Chondrocyte (in vitro differentiated cells): ENCODE measurements around the gene NXPE2. TPM values are rescaled to one million over a fixed set of nuclear protein-coding genes. Genes with fewer than 3 reads are reported as not detected.

Experiments used
- DNase-seq: peaks from one replicate; pipeline ENCODE4 v3.0.0; 2021; ENCODE audit warnings: mixed read lengths, low spot score
- H3K27ac Mint-ChIP-seq: one replicate; pipeline ENCODE4 v1.8.0; 2021; ENCODE audit warnings: mild to moderate bottlenecking, moderate library complexity, mixed read lengths; ENCODE audit not compliant: unreplicated experiment
- H3K27me3 Mint-ChIP-seq: 2 replicates; pipeline ENCODE4 v1.8.0; 2021; ENCODE audit warnings: low read depth, mixed read lengths
- H3K36me3 Mint-ChIP-seq: 2 replicates; pipeline ENCODE4 v1.8.0; 2021; ENCODE audit warnings: low read depth, mixed read lengths
- H3K4me1 Mint-ChIP-seq: 2 replicates; pipeline ENCODE4 v1.8.0; 2021; ENCODE audit warnings: low read depth, mild to moderate bottlenecking, mixed read lengths
- H3K4me3 Mint-ChIP-seq: one replicate; pipeline ENCODE4 v1.8.0; 2021; ENCODE audit warnings: mild to moderate bottlenecking, moderate library complexity, mixed read lengths; ENCODE audit not compliant: unreplicated experiment
- H3K9me3 Mint-ChIP-seq: 2 replicates; pipeline ENCODE4 v1.8.0; 2021; ENCODE audit warnings: low read depth, mixed read lengths
- total RNA-seq: library from RNA; stranded (reverse); gene quantifications from 3 replicates; pipeline ENCODE4 v1.2.1, GENCODE V29; 2021
- TF ChIP-seq, protein P1 (sequence below): fragments of 200-600 bp; sonication (generic); IDR thresholded peaks from 2 replicates; pipeline ENCODE4 v1.5.0; 2021; ENCODE audit warnings: antibody characterized with exemption, mild to moderate bottlenecking, moderate library complexity

The NXPE2 gene
- total RNA-seq, 1 donor from 2014 or later, result not detected

GRCh38 chr11:114713756-114714155 is 35.4 kb downstream of the NXPE2 start:
- no peak for DNase-seq
- peaks cover 2% of the 10 kb centered on the region for H3K36me3 Mint-ChIP-seq
- peaks cover 12% of the 10 kb centered on the region for H3K27me3 Mint-ChIP-seq
- no peaks in the 10 kb centered on the region for H3K4me1 Mint-ChIP-seq
- TF ChIP-seq, protein P1, sequence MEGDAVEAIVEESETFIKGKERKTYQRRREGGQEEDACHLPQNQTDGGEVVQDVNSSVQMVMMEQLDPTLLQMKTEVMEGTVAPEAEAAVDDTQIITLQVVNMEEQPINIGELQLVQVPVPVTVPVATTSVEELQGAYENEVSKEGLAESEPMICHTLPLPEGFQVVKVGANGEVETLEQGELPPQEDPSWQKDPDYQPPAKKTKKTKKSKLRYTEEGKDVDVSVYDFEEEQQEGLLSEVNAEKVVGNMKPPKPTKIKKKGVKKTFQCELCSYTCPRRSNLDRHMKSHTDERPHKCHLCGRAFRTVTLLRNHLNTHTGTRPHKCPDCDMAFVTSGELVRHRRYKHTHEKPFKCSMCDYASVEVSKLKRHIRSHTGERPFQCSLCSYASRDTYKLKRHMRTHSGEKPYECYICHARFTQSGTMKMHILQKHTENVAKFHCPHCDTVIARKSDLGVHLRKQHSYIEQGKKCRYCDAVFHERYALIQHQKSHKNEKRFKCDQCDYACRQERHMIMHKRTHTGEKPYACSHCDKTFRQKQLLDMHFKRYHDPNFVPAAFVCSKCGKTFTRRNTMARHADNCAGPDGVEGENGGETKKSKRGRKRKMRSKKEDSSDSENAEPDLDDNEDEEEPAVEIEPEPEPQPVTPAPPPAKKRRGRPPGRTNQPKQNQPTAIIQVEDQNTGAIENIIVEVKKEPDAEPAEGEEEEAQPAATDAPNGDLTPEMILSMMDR, result no peak
- peaks cover 24% of the 10 kb centered on the region for H3K9me3 Mint-ChIP-seq
- no peak overlapping the region for H3K27ac Mint-ChIP-seq
- no peak overlapping the region for H3K4me3 Mint-ChIP-seq

GRCh38 chr11:114719562-114719961 is 41.2 kb downstream of the NXPE2 start:
- H3K36me3 Mint-ChIP-seq, result no peaks in the 10 kb centered on the region
- no peak overlapping the region for H3K27ac Mint-ChIP-seq
- TF ChIP-seq, protein P1, result no peak
- no peak overlapping the region for H3K4me3 Mint-ChIP-seq
- H3K27me3 Mint-ChIP-seq, result peaks cover 35% of the 10 kb centered on the region
- no peaks in the 10 kb centered on the region for H3K9me3 Mint-ChIP-seq
- DNase-seq, result no peak
- H3K4me1 Mint-ChIP-seq, result no peaks in the 10 kb centered on the region

DNA sequence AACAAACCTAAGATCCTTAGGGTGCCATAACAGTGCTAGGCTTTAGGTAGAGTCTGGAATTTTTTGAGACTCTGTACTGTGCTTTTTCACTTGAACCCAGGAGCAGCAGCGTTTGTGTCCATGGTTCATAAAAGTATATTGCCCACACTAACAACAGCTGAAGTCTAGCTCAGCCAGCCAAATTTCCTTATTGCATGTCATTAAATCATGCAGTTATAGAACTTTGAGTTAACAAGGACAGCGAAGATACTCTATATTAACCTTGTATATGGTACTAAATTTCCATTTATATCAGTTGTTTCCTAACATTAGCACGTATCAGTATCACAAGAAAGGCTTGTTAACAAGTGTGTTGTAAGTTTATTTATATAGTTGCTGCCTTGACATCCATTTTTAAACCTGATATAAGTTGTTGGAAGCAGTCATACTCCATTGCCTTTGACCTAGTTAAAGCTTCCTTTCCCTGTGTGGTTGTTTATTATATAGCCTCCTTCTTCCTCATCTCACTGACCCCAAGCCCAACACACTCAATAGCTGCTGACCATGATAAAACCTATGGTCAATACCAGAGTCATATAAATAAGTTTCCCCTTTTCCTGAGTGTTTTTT is 46.7 kb downstream of the NXPE2 start:
- DNase-seq, result no peak
- H3K4me3 Mint-ChIP-seq, result no peak overlapping the region
- H3K36me3 Mint-ChIP-seq, result no peaks in the 10 kb centered on the region
- peaks cover 33% of the 10 kb centered on the region for H3K27me3 Mint-ChIP-seq
- TF ChIP-seq, protein P1, result no peak
- H3K9me3 Mint-ChIP-seq, result peaks cover 8% of the 10 kb centered on the region
- H3K4me1 Mint-ChIP-seq, result no peaks in the 10 kb centered on the region
- no peak overlapping the region for H3K27ac Mint-ChIP-seq

DNA sequence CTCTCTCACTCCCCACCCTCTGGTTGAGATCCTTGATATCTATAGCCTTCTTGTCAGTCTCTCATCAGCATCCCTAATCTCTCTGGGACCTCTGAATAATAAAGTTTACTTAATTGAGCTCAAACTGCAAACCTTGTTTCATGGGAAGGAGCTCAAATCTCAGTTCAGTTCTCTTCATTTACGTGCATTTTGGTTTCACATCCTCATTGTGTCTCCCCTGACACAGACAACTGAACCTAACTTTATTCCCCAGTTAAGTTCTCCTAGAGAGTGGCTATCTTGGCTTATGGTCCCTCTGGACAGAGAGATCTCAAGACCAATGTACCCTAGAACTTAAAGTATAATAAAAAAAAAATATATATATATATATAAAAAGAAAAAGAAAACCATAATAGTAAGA is 47.3 kb downstream of the NXPE2 start:
- Mint-ChIP-seq H3K27me3 (peaks cover 38% of the 10 kb centered on the region), H3K4me3 (no peak overlapping the region), H3K36me3 (no peaks in the 10 kb centered on the region), H3K9me3 (peaks cover 8% of the 10 kb centered on the region), H3K27ac (no peak overlapping the region), H3K4me1 (no peaks in the 10 kb centered on the region)
- DNase-seq, result no peak
- TF ChIP-seq, protein P1, result no peak

DNA sequence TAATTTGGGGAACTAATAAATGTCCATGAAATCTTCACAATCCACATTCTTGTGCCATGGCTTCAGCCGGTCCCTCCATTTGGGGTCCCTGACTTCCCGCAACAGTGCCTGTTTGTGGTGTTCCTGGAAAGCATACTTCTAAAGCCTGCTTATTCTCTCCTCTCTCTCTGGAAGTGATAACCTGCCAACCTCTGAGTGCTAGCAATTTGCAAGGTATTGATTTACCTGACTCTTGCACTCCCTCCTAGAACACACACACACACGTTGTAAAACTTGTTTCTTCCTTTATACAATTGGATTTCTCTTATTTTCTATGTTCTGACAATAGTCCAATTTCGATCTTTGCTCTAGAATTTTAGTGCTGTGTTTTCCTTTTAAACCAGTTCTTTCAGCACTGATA is 58.5 kb downstream of the NXPE2 start:
- H3K4me1 Mint-ChIP-seq, result no peaks in the 10 kb centered on the region
- peaks cover 4% of the 10 kb centered on the region for H3K36me3 Mint-ChIP-seq
- H3K27ac Mint-ChIP-seq, result no peak overlapping the region
- DNase-seq, result no peak
- TF ChIP-seq, protein P1, result no peak
- H3K9me3 Mint-ChIP-seq, result peaks cover 13% of the 10 kb centered on the region
- peaks cover 28% of the 10 kb centered on the region for H3K27me3 Mint-ChIP-seq
- no peak overlapping the region for H3K4me3 Mint-ChIP-seq
